GM21515 (cell line): Measurements from ENCODE around the gene GNAO1.

ENCODE experiments used
- ATAC-seq: cut with Tn5 transposase; IDR thresholded peaks from one replicate; pipeline ENCODE4 v1.9.1; 2021; ENCODE audit not compliant: unreplicated experiment

GNAO1 gene

GRCh38 chr16:56197192-56197992 lies 6.1 kb downstream of the GNAO1 start:
- no peak for ATAC-seq

GRCh38 chr16:56198006-56198754 lies 6.9 kb downstream of the GNAO1 start:
- ATAC-seq: no peak

- no peak for ATAC-seq
These were observed 7.4 kb downstream of the GNAO1 start for GRCh38 chr16:56198755-56199114.

- peak; percentile 53 for ATAC-seq
These were observed 7.9 kb downstream of the GNAO1 start for GRCh38 chr16:56199164-56199563.

- no peak for ATAC-seq
These were observed 9.7 kb downstream of the GNAO1 start for GRCh38 chr16:56201030-56201429.

GRCh38 chr16:56202036-56202435 lies 10.7 kb downstream of the GNAO1 start:
- no peak for ATAC-seq

GRCh38 chr16:56203052-56203451 lies 11.8 kb downstream of the GNAO1 start:
- ATAC-seq: peak; percentile 66

GRCh38 chr16:56204816-56205215 lies 13.5 kb downstream of the GNAO1 start:
- ATAC-seq: no peak

- no peak for ATAC-seq
These were observed 15.7 kb downstream of the GNAO1 start for GRCh38 chr16:56206951-56207350.

GRCh38 chr16:56207421-56207820 lies 16.1 kb downstream of the GNAO1 start:
- no peak for ATAC-seq

- no peak for ATAC-seq
These were observed 20.2 kb downstream of the GNAO1 start for GRCh38 chr16:56211435-56211981.

- ATAC-seq: no peak
These were observed 20.9 kb downstream of the GNAO1 start for GRCh38 chr16:56212144-56212543.

- no peak for ATAC-seq
These were observed 30.7 kb downstream of the GNAO1 start for GRCh38 chr16:56221995-56222394.

- no peak for ATAC-seq
These were observed 31.2 kb downstream of the GNAO1 start for GRCh38 chr16:56222474-56222997.

- ATAC-seq: no peak
These were observed 33.9 kb downstream of the GNAO1 start for GRCh38 chr16:56225017-56225742.

GRCh38 chr16:56226187-56226586 lies 34.9 kb downstream of the GNAO1 start:
- no peak for ATAC-seq

GRCh38 chr16:56226845-56227525 lies 35.7 kb downstream of the GNAO1 start:
- ATAC-seq: no peak

- no peak for ATAC-seq
These were observed 36.6 kb downstream of the GNAO1 start for GRCh38 chr16:56227936-56228335.

GRCh38 chr16:56228476-56228875 lies 37.2 kb downstream of the GNAO1 start:
- no peak for ATAC-seq

GRCh38 chr16:56233795-56234566 lies 42.7 kb downstream of the GNAO1 start:
- no peak for ATAC-seq
